Muscle of arm (tissue), 12 donors: ENCODE data around the gene SIGLEC6. TPM values are rescaled to one million over a fixed set of nuclear protein-coding genes. Genes with fewer than 3 reads are reported as not detected.
"Not testable (repeated sequence)": the region's sequence is repeated elsewhere in the genome, so short reads cannot be mapped to it uniquely, and the experiment has no call there.

Source experiments
- DNase-seq: peaks from one replicate; pipeline ENCODE4 v3.0.0-alpha.2; 2013
- polyA plus RNA-seq, 12 donors: library from polyadenylated mRNA; unstranded; fragments of 120-200 nt; gene quantifications; one replicate each; pipeline ENCODE4 v1.2.1, GENCODE V29; 2013; ENCODE audit not compliant: insufficient read length in 12 of 12

Gene SIGLEC6
- polyA plus RNA-seq, 12 donors: 0.13 to 0.70 (median 0.22) TPM; not detected in 4

DNA sequence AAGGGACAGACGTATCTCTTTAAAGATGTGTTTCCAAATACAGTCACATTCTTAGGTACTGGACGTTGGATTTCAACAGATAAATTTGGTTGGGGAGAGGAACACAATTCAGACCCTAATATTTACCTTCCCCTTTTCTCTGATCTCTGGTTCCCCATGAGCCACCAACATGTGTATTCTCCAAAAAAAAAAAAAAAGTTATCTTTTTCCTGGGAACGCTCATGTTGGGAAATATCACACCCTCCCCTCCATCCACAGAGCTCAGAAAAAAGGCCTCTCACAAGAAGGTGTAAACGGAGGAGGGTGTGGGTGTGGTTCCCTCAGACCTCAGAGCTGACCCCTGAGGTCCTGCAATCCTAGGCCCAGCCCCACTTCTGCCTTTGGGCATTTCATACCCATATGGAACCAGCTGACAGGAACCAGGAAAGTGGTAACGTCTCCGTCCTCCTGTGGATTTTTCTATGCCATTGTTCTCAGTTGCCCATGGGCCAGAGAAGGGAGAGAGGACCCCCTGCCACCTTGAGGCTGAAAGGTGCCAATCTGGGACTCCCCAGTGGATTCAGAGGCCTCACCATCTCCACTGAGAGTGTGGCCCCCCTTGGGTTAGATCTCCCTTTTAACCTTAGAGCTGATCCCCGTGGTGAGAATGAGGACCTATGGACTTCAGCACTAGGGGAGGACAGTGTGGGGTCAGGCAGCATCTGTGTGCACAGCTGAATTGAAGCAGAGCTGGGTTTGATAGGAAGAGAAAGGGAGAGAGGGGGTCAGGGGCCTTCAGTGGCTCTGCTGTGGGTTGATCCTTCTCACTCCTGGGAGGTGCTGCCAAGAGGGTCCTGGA lies 21.4 kb downstream of the SIGLEC6 start:
- no peak for DNase-seq

- DNase-seq: no peak
Observed at GRCh38 chr19:51508059-51508733, 23.3 kb downstream of the SIGLEC6 start.

GRCh38 chr19:51507640-51508058 lies 23.8 kb downstream of the SIGLEC6 start:
- DNase-seq: no peak

DNA sequence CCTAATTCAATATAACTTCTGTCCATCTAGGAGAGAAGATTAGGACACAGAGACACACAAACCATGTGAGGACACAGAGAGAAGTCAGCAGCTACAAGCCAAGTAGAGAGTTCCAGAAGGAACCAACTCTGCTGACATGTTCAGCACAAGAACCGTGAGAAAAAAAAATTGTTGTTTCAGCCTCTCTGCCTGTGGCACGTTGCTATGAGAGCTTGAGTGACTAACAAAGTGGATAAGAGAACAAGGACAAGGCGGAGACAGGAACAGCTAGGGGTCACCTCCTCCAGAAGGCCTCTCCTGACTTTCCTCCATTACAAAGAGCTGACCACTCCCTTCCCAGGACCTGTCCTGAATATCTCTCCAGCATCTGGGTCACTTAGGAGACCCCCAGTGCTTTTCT lies 24.3 kb downstream of the SIGLEC6 start:
- DNase-seq: no peak

GRCh38 chr19:51505904-51506303 lies 25.6 kb downstream of the SIGLEC6 start:
- no peak for DNase-seq

- no peak for DNase-seq
Observed at GRCh38 chr19:51503896-51504295, 27.6 kb downstream of the SIGLEC6 start.

- DNase-seq: no peak
Observed at GRCh38 chr19:51503286-51503817, 28.1 kb downstream of the SIGLEC6 start.

DNA sequence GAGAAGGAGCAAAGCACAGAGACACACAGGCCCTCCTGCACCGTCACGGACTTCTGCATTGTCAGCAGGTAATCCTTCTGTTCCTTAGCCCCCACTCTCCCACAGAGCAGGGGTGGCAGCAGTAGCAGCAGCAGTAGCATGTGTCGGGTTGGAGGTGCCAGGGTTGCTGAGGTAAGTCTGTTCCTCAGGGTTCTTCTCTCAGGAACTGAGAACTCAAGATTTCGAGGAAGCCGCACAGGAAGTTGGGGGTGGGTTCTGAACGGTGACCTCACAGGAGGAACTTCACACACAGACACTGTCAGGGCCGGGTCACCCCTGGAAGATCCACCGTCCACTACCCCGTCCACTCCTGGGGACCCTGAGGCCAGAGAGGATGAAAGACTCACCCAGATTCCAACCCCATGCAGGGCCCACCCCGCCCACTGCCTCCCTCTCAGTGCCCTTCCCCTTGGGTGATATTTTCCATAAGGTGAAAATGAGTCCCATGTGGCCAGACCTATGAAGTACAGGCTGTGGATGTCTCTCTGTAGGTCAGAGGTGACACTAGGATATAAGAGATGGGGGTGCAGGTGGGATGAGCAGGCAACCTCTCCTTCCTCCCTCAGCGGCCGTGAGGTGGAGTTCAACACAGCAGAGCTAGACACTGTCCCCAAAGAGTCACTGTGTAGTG lies 29.7 kb downstream of the SIGLEC6 start, which contains the start of gene SIGLEC12:
TSS of gene SIGLEC12 (minus strand) at position 207 of the 670 bp plus-strand sequence. CDS start at position 140, 67 bp downstream.
- DNase-seq: peak; percentile 10

- not testable (repeated sequence) for DNase-seq
Observed at GRCh38 chr19:51500931-51501330, 30.5 kb downstream of the SIGLEC6 start.

GRCh38 chr19:51497666-51498065 lies 33.8 kb downstream of the SIGLEC6 start:
- DNase-seq: no peak

- DNase-seq: no peak
Observed at GRCh38 chr19:51493776-51494175, 37.7 kb downstream of the SIGLEC6 start.

DNA sequence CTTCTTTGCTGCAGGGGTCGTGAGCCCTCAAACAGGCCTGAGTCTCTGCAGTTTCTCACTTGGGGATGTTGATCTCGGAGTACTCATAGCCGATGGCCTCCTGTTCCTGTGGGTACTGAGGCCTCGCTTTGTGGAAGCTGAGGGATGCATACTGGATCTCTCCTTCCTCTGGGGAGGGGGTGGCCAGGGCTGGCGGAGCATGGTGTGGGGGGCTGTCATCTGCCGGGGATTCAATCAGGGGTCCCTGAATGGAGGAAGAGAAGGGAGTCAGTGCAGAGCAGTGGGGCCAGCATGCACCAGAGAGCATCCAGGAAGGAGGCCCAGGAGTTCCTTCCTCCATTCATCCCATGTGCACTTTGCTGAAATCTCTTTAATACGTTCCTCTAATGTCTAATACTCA lies 39.9 kb downstream of the SIGLEC6 start:
- DNase-seq: no peak

GRCh38 chr19:51490676-51491075 lies 40.8 kb downstream of the SIGLEC6 start:
- DNase-seq: no peak

- DNase-seq: no peak
Observed at GRCh38 chr19:51489113-51489512, 42.4 kb downstream of the SIGLEC6 start.

DNA sequence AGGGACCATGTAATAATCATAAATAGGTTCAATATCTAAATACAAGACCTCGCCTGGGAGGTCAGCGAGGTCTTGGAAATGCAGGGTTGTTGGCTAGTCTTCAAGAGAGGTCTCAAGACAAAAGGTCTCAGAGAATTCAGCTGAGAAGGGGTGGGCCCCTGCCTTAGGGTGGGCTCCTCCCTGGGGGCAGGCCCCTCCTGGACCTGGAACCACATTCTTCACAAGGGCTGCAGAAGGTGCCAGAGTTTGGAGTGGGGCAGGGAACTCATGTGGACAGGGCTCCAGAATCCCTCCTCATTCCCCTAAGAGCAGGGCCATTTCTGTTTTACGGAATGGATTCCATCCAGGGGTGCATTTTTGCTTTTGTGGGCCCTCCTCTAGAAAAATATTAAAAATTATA lies 43.0 kb downstream of the SIGLEC6 start:
- DNase-seq: no peak

DNA sequence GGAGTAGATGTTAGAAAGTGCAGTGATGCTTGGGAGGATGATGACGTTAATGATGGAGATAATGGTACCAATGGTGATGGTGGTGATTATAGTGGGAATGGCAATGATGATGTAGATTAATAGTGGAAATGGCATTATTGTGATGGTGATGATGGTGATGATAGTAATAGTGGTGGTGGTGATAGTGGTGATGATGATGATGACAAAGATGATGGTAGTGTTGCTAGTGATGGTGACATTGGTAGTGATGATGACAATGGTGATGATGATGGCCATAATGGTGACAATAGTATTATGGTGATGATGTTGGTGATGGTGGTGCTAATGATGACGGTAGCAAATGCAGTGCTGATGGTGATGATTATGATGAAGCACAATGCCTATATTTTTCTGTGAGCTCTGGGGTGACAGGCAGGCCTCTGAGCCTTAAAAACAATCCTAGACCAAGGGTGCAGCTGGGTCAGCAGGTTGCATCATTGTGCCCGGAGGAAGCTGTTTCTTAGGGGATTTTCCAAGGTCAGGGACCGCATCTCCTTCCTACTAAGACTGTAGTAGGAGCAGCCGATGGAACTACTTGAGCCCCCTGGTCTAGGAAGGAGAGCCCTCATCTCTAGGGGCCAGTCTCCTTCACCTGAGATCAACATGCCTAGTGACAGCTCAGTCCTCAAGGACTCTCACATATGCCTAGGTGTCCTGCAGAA lies 45.4 kb downstream of the SIGLEC6 start:
- no peak for DNase-seq

DNA sequence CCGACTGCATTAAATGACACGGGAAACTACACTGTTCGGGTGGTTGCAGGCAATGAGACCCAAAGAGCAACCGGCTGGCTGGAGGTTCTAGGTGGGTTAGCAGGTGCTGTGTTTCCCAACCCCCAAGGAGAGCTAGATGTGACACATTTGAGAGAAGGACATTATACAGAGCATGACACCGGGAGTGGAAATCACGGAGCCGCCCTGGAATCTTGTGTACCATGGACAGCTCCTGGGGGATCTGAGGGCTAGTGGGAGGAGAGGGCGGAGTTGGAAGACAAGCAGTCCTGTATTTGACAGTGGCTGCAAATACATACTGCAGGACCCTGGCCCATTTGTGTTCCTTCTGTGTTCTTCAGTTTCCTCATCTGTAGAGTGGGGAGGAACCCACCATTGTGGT lies 50.9 kb downstream of the SIGLEC6 start:
- DNase-seq: no peak

GRCh38 chr19:51479531-51480331 lies 51.7 kb downstream of the SIGLEC6 start:
- DNase-seq: no peak

DNA sequence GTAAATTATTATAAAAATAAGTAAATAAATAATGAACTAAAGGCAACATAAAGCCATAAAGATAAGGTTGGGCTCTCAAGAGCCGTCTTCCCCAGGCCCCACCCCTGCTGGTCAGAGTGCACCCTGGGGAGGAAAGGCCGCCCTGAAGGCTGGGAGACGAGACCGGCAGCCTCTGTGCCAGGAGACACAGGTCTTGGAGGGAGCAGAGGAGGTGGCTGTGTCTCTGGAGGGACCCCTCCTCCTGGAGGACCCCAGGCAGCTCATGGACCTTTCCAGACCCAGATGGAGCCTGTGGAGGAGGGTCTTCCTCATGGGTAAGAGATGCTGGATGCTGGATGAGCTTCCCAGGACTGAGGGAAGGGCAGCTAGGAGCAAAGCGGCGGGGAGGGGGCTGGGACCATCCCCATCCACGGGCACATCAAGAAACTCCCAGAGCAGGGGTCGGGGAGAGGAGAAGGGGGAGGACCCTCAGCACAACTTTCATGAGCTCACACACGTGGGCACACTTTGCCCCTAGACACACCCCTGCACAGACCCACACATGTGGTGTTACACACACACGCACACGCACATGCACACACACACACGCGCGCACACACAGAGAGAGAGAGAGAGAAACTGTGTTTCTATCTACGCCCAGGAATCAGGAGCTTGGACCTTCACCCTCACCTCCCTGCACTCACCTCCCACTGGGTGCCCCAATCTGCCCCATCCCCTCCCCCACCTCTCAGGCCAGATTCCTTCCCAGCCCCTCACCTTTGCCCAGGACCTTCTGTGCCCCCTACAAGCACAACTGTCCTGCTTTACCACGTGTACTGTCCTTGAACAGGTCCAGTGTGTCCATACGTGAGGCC lies 52.9 kb downstream of the SIGLEC6 start, which contains the start of gene CEACAM18:
TSS of gene CEACAM18 (plus strand) at position 159 of the 854 bp plus-strand sequence.
- no peak for DNase-seq

- DNase-seq: no peak
Observed at GRCh38 chr19:51477344-51477743, 54.1 kb downstream of the SIGLEC6 start.
